A673 (cell line): Measurements from ENCODE around the gene ERFE. TPM values are rescaled to one million over a fixed set of nuclear protein-coding genes. Genes with fewer than 3 reads are reported as not detected.

Source experiments
- Bru-seq: library from RNA; stranded (reverse); fragments of 400-500 nt; gene quantifications from one replicate; lab custom pipeline; 2021; lab: Mats Ljungman, UMichigan
- BruChase-seq, 2 experiments: library from RNA; stranded (reverse); fragments of 400-500 nt; gene quantifications; one replicate each; lab custom pipeline; 2021; lab: Mats Ljungman, UMichigan
- BruUV-seq: library from RNA; stranded (reverse); fragments of 400-500 nt; replicated peaks from 2 replicates; lab custom pipeline; 2021; lab: Mats Ljungman, UMichigan
- CTCF ChIA-PET: fragments of 300-600 bp; sonication (Branson Sonifier 250); formaldehyde crosslinking; loops from one replicate; lab custom pipeline; 2022; ENCODE audit warnings: antibody characterized with exemption; lab: Charles Lee
- POLR2A ChIA-PET: fragments of 300-600 bp; sonication (Branson Sonifier 250); formaldehyde crosslinking; loops from one replicate; lab custom pipeline; 2022; ENCODE audit warnings: antibody characterized with exemption; ENCODE audit not compliant: low non-redundant PET; lab: Charles Lee
- DNase-seq: peaks from one replicate; pipeline ENCODE4 v3.0.0-alpha.2; 2015; ENCODE audit warnings: low spot score
- H3K27ac ChIP-seq: fragments of 200-600 bp; sonication (generic); 2 replicates; pipeline ENCODE4 v1.5.1; 2016; ENCODE audit warnings: mixed run types, low read depth, mild to moderate bottlenecking, mixed read lengths, antibody characterized with exemption, low read length; ENCODE audit not compliant: poor library complexity, severe bottlenecking
- H3K27me3 ChIP-seq: fragments of 200-600 bp; sonication (generic); replicated peaks from 2 replicates; pipeline ENCODE4 v1.6.1; 2017; ENCODE audit warnings: mixed run types, low read depth, mild to moderate bottlenecking, mixed read lengths, antibody characterized with exemption, low read length; ENCODE audit not compliant: insufficient read depth, poor library complexity
- H3K36me3 ChIP-seq: fragments of 200-600 bp; sonication (generic); 2 replicates; pipeline ENCODE4 v1.6.1; 2016; ENCODE audit warnings: mixed run types, mild to moderate bottlenecking, mixed read lengths, antibody characterized with exemption, low read length; ENCODE audit not compliant: insufficient read depth, poor library complexity, severe bottlenecking
- H3K4me1 ChIP-seq: fragments of 200-600 bp; sonication (generic); 2 replicates; pipeline ENCODE4 v1.6.1; 2017; ENCODE audit warnings: mixed run types, mild to moderate bottlenecking, mixed read lengths, antibody characterized with exemption, low read length; ENCODE audit not compliant: insufficient read depth, poor library complexity, severe bottlenecking
- H3K4me3 ChIP-seq: fragments of 200-600 bp; sonication (generic); 2 replicates; pipeline ENCODE4 v1.5.1; 2016; ENCODE audit warnings: low read depth, mixed run types, mild to moderate bottlenecking, mixed read lengths, low read length; ENCODE audit not compliant: poor library complexity, severe bottlenecking
- H3K9me3 ChIP-seq: fragments of 200-600 bp; sonication (generic); 2 replicates; pipeline ENCODE4 v1.6.1; 2016; ENCODE audit warnings: mixed run types, low read depth, mild to moderate bottlenecking, mixed read lengths, antibody characterized with exemption, low read length; ENCODE audit not compliant: poor library complexity, severe bottlenecking
- CTCF ChIP-seq: fragments of 300-800, 200-600 bp; sonication (generic); conservative IDR thresholded peaks from 2 replicates; pipeline ENCODE4 v1.5.1; 2017; ENCODE audit warnings: low read depth, mild to moderate bottlenecking, antibody characterized with exemption, low read length, moderate library complexity, mixed read lengths
- EZH2 ChIP-seq: fragments of 200-600 bp; sonication (generic); IDR thresholded peaks from 2 replicates; pipeline ENCODE4 v1.6.1; 2017; ENCODE audit warnings: borderline replicate concordance, low read depth, mild to moderate bottlenecking, mixed read lengths, antibody characterized with exemption, low read length; ENCODE audit not compliant: poor library complexity, severe bottlenecking
- intact Hi-C: fragments of 100-400 bp; cut with micrococcal nuclease; formaldehyde crosslinking; loops from one replicate; pipeline ENCODE4 v1.10.0; 2022; ENCODE audit not compliant: unreplicated experiment
- long read RNA-seq: library from polyadenylated mRNA; stranded (forward); transcript quantifications from one replicate; pipeline ENCODE4 v2.0.0, GENCODE V29; 2022
- total RNA-seq: library from RNA; stranded (reverse); gene quantifications from 2 replicates; pipeline ENCODE4 v1.2.3, GENCODE V29; 2021

Gene ERFE
- total RNA-seq (6.1 and 8.6 TPM in 2 replicates), Bru-seq, nascent RNA (percentile 35 among the genes with signal in this experiment), BruChase-seq, experiment 1, labeled RNA remaining after a 2-hour chase (percentile 37 among the genes with signal in this experiment), BruChase-seq, experiment 2, labeled RNA remaining after a 6-hour chase (percentile 35 among the genes with signal in this experiment)
- long read RNA-seq, partial matches to known transcripts: 0 of 10 reads
- long read RNA-seq, other reads (novel, unspliced or antisense): 8 of 10 reads

- ChIA-PET POLR2A (no interaction called here), CTCF (interaction anchor here (0.6 to 0.7 kb wide), 2 partner anchors 105 to 586 kb away, joined by 3 to 4 read pairs; no protein-coding TSS in a partner anchor)
- Histone ChIP-seq H3K27me3 (peaks cover 6% of the 10 kb centered on the region), H3K4me3 (peak within 1 kb of the TSS; percentile 48), H3K27ac (no peak within 1 kb of the TSS), H3K4me1 (no peaks in the 10 kb centered on the region), H3K9me3 (no peaks in the 10 kb centered on the region), H3K36me3 (no peaks in the 10 kb centered on the region)
- intact Hi-C loops: no loop called here
- peak; percentile 77 for DNase-seq
- BruUV-seq: no TSS peak
- TF ChIP-seq EZH2: no peak
- no peak; the same call in 1 of the 2 replicates for TF ChIP-seq CTCF
Observed at GRCh38 chr2:238158509-238159070, at the start of gene ERFE. Gene ERFE (plus strand): TSS chr2:238158970. CDS start chr2:238159008, 38 bp downstream.

GRCh38 chr2:238113611-238114010, 45.2 kb upstream of the ERFE start:
- POLR2A ChIA-PET: no interaction called here
- CTCF ChIA-PET: no interaction called here

GRCh38 chr2:238114331-238114841, 44.4 kb upstream of the ERFE start:
- no peaks in the 10 kb centered on the region for H3K9me3 ChIP-seq
- intact Hi-C loops: no loop called here
- CTCF ChIA-PET: no interaction called here
- H3K27ac ChIP-seq: no peak overlapping the region
- POLR2A ChIA-PET: no interaction called here
- BruUV-seq: no TSS peak
- DNase-seq: no peak
- TF ChIP-seq EZH2 (no peak), CTCF (no peak)
- H3K4me1 ChIP-seq: no peaks in the 10 kb centered on the region
- no peaks in the 10 kb centered on the region for H3K36me3 ChIP-seq
- H3K4me3 ChIP-seq: no peak overlapping the region
- H3K27me3 ChIP-seq: no peaks in the 10 kb centered on the region

More at GRCh38 chr2:238113611-238114010, 45.2 kb upstream of the ERFE start:
- TF ChIP-seq CTCF: no peak
- no peak for TF ChIP-seq EZH2
- Histone ChIP-seq H3K36me3 (no peaks in the 10 kb centered on the region), H3K4me1 (no peaks in the 10 kb centered on the region), H3K4me3 (no peak overlapping the region), H3K27ac (no peak overlapping the region), H3K9me3 (no peaks in the 10 kb centered on the region), H3K27me3 (no peaks in the 10 kb centered on the region)
- no TSS peak for BruUV-seq
- no peak for DNase-seq
- intact Hi-C loops: no loop called here
